ENCODE data around the gene CRACDL.

The CRACDL gene

DNA sequence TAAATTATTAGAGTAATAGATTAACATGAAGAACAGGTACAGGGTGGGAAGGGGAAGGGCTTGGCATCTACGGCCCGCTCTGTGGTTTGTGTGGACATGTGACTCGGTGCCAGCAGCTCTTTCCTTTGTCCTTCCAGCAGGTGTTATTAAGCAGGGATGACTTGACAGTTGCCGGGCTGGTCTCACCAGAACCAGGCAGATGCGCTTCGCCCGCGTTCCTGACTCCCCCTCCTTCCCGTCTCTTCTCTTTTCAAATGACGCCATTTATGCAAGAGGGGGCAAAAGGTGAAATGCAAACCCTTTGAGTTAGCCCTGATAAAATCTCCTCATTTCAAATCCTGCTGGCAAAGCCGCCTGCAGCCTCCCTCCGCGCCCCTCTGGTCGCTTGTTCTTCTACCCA lies 166.2 kb downstream of the CRACDL start:
- TF ChIP-seq, protein P1, sequence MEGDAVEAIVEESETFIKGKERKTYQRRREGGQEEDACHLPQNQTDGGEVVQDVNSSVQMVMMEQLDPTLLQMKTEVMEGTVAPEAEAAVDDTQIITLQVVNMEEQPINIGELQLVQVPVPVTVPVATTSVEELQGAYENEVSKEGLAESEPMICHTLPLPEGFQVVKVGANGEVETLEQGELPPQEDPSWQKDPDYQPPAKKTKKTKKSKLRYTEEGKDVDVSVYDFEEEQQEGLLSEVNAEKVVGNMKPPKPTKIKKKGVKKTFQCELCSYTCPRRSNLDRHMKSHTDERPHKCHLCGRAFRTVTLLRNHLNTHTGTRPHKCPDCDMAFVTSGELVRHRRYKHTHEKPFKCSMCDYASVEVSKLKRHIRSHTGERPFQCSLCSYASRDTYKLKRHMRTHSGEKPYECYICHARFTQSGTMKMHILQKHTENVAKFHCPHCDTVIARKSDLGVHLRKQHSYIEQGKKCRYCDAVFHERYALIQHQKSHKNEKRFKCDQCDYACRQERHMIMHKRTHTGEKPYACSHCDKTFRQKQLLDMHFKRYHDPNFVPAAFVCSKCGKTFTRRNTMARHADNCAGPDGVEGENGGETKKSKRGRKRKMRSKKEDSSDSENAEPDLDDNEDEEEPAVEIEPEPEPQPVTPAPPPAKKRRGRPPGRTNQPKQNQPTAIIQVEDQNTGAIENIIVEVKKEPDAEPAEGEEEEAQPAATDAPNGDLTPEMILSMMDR (IDR thresholded peaks at IDR 0.05): no peak
- no peak for TF ChIP-seq ZFX (IDR thresholded peaks at IDR 0.05; ENCODE audit: borderline replicate concordance)
- H3K27ac ChIP-seq: no peak overlapping the region

DNA sequence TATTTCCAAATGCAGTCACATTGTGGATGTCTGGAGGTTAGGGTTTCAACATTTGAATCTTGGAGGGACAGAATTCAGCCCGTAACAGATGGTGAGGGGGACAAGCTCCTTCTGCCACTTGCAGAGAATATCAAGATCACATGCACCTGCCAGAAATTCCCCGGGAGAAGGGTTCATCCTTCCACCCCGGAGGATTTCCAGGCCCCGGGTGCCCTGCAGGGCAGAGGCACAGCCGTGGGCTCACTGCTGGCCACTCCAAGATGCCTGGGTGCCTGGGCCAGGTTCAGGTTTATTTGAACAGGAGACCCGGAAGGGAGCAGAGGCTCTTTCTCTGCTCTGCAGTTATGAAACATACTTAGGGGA lies 166.9 kb downstream of the CRACDL start:
- TF ChIP-seq, protein P1 (IDR thresholded peaks at IDR 0.05): no peak
- no peak for TF ChIP-seq ZFX (IDR thresholded peaks at IDR 0.05; ENCODE audit: borderline replicate concordance)
- H3K27ac ChIP-seq: no peak overlapping the region

DNA sequence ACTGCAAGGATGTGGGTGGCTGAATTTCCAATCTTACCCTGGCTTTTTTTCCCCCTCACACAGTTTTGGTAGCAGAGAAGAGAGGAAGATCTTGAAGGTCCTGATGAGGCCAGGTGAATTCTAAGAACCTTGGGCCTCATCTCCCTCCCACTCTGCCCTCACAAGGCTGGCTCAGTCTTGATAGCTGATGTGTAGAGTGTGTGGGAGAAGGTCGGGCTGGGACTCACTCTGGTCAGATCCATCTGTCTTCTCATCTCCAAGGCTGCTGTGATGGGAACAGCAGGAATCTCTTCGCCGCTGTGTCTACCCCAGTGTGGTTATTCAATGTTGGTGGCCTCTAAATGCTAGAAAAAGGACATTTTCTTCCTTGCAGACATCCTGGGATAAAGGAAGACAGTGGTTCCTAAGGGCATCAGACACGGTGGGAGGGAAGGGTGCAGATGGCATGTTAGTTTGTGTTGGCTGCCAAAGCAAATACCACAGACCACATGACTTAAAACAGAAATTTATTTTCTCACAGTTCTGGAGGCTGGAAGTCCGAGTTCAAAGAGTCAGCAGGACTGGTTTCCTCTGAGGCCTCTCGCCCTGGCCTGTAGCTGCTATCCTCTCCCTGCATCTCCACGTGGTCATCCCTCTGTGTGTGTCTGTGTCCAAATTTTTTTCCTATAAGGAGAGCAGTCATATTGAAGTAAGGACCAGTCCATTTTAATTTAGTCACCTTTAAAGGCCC lies 167.5 kb downstream of the CRACDL start:
- TF ChIP-seq, protein P1 (IDR thresholded peaks at IDR 0.05): no peak
- TF ChIP-seq ZFX (IDR thresholded peaks at IDR 0.05; ENCODE audit: borderline replicate concordance): no peak
- H3K27ac ChIP-seq: no peak overlapping the region

DNA sequence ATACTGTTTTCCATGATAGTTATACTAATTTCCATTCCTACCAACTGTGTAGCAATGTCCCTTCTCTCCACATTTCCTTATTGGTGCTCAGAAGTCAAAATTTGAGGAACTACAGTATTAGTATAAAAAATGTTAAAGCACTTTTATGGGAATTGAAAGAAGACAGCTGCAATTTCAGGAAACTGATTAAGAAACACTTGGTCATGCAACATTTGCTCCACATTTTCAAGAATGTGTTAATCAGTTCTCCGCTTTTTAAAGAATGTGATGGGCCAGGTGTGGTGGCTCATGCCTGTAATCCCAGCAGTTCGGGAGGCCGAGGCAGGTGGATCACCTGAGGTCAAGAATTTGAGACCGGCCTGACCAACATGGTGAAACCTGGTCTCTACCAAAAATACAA lies 171.5 kb downstream of the CRACDL start:
- no peak overlapping the region for H3K27ac ChIP-seq
- TF ChIP-seq, protein P1 (IDR thresholded peaks at IDR 0.05): no peak
- no peak for TF ChIP-seq ZFX (IDR thresholded peaks at IDR 0.05; ENCODE audit: borderline replicate concordance)

DNA sequence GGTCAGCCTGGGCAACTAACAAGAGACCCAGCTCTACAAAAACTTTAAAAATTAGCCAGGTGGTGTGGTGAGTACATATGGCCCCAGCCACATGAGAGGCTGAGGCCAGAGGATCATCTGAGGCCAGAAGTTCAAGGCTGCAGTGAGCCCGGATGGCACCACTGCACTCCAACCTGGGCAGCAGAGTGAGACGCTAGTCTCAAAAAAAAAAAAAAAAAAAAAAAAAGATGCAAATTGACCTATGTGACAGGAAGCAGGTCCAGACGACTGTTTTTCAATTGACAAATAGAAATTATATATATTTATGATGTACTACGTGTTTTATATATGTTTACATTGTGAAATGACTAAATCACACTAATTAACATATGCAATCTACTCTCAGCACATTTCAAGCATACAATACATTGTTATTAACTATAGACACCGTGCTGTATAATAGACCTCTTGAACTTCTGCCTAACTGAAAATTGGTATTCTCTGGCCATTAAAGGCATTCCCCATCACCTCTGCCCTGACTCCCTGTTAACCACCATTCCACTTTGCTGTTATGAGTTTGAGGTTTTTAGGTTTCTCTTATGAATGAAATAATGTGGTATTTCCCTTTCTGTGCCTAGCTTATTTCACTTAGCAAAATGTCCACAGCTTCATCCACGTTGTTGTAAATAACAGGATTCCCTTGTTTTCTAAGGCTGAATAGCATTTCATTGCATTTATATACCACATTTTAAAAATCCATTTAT lies 172.6 kb downstream of the CRACDL start:
- no peak for TF ChIP-seq ZFX (IDR thresholded peaks at IDR 0.05; ENCODE audit: borderline replicate concordance)
- TF ChIP-seq, protein P1 (IDR thresholded peaks at IDR 0.05): no peak

DNA sequence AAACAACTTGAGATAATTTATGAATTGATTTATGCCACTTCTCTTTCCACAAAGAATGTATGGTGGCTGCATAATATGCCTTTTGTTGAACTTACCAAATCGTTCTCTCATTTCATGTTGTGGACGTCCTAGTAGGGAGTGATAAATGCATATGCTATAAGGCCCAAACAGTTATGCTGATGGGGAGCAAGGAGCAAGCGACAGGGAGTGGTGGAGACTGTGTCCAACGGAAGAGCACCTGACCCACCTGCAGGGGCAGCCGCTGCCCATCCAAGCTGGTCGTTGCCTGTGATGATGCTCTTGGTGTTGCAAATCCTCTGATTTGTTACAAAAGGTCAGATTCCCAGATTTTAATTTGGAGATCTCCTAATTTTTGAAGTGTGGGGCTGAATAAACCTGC lies 174.1 kb downstream of the CRACDL start:
- TF ChIP-seq ZFX (IDR thresholded peaks at IDR 0.05; ENCODE audit: borderline replicate concordance): no peak
- TF ChIP-seq, protein P1 (IDR thresholded peaks at IDR 0.05): no peak
- no peak overlapping the region for H3K27ac ChIP-seq

More for the DNA sequence above, 172.6 kb downstream of the CRACDL start:
- no peak overlapping the region for H3K27ac ChIP-seq

DNA sequence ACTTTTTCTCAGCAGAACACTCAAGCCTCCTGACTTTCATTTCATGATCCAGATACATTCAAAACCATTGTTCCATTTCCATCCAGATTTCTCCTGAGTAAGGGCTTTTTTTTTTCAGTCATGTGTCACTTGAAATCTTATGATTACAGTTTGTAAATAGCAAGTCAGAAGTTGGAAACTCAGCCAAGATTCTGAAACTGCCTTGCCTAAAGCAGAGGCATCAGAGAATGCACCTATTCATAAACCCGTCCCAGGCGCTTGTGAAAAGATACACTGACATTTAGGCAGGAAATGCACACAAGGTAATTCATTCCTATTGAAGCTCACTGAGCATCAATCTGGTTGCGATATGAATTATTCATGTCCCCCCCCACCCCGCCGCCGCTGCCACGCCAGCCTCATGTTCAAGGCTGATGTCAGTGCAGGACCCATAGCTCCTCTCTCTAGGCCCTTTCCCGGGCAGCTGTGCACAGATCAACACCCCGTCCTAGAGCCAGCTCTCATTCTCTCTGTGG lies 174.7 kb downstream of the CRACDL start:
- TF ChIP-seq, protein P1 (IDR thresholded peaks at IDR 0.05): no peak
- TF ChIP-seq ZFX (IDR thresholded peaks at IDR 0.05; ENCODE audit: borderline replicate concordance): no peak
- H3K27ac ChIP-seq: no peak overlapping the region
